ENCODE data around the gene MYH7B.

The MYH7B gene

DNA sequence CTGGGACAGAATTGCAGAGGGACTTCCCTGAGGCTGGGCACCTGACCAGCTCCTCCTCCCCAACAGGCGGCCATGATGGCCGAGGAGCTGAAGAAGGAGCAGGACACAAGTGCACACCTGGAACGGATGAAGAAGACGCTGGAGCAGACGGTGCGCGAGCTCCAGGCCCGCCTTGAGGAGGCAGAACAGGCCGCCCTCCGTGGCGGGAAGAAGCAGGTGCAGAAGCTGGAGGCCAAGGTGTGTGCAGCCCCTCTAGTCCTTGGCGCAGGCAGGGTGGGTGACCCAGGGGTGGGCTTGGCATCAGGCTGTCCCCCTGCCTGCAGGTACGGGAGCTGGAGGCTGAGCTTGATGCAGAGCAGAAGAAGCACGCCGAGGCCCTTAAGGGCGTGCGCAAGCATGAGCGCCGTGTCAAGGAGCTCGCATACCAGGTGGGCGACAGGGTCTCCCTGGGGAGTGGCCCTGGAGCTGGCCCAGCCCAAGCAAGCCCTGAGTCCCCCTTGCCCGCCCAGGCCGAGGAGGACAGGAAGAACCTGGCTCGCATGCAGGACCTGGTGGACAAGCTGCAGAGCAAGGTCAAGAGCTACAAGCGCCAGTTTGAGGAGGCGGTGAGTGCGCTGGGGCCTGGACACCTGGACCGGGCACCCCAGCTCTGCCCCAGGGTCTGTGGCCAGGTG lies 45.4 kb downstream of the MYH7B start:
- no peak overlapping the region for H3K4me3 ChIP-seq (ENCODE audit: low read length)
- DNase-seq (ENCODE audit: low read depth, low spot score): no peak

DNA sequence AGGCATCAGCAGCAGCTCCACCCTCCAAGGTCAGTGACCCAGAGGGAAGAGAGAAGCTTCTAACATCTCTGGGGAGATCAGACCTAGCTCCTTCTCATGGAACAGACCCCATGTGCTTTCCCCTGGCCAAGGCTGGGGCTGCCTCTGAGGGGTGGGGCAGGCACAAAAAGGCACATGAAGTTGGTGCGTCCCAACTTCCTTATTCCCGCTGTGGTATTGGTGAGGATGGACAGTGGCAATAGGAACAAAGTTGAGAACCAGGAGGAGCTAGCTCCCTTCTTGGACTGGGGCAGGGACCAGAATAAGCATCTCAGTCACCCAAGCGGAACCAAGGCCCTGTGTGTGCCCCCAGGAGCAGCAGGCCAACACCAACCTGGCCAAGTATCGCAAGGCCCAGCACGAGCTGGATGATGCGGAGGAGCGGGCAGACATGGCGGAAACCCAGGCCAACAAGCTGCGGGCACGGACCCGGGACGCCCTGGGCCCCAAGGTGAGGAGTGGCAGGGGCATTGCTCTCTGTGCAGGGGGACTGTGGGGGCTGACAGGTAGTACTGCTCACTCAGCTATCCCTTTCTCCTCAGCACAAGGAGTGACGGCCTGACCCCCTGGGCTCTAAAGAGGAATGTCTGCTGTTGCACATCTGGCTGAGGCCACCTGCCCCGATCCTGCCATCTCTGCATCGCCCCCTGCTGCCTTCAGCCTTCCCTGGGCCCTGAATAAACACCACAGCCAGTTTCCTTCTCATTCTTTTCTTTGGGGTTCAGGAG lies 46.1 kb downstream of the MYH7B start:
- no peak overlapping the region for H3K4me3 ChIP-seq (ENCODE audit: low read length)
- no peak for DNase-seq (ENCODE audit: low read depth, low spot score)

DNA sequence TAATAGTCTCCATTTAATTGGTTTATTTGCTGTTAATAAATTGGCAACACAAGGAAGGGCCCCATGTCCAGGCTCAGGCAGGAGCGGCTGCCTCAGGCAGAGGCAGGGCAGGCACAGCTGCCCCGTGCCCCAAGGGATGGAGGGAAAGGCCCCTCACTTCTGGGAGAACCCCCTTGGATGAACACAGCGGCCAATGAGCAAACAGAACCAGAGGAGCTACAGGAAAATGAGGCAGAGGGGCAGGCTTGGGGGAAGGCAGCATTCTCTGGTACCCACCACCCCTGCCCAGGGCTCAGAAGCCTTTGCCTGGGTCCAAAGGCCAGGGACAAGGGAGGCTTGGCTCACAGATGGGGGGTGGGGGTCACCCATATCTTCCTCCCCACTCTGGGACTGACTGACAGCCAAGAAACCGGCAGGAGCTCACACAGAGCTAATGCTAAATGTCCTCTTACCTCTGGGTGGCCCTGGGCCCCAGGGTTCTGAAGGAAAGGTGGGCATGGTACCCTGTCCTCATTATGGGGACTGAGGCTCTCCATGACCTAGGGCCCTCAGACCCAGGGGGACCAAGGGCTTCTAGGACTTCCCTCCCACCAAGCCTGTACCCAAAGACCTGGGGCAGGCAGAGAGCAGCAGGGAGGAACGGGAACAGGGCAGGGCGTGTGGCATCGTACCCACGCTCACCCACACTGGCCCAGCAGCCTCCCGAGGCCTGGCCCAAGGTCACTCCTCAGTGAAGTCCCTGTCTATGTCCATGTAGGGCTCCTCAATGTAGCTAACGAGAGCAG lies 47.0 kb downstream of the MYH7B start:
- no peak for DNase-seq (ENCODE audit: low read depth, low spot score)
- H3K4me3 ChIP-seq (ENCODE audit: low read length): no peak overlapping the region

DNA sequence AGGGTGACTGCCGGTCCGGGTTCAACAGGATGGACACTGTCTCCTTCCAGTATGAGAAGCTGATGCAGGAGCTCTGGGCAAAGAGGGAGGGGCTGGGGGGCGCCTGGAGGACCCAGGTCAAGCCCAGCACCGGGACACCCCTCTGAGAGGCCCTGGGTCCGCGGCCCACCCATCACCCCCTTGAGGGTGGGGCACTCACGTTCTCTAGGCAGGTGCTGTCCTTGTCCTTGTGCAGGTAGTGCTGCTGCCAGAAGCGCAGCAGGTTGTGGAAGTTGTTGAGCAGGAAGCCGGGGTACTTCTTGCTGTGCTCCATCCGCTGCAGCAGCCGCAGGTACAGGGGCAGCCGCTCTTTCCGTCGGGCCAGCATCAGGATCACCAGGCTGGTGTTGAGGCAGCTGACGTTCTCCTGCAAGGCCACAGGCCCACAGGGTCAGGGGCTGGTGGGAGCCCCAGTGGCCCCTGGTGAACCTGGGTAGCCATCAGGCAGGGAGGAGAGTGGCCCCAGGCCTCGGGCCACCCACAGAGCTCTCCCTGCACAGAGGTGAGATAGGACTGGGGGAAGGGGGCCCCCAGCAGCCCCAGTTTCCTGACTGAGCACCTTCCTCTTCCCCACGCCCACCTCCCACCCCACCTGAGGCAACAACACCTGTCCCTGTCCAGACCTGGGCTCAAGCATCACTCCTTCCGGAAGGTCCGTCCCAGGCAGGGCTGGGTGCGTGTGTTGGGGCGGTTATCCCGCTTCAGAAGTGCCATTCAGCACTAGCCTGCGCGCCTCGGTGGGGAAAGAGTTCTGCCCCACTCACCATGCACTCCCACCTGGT lies 47.8 kb downstream of the MYH7B start:
- DNase-seq (ENCODE audit: low read depth, low spot score): no peak
- H3K4me3 ChIP-seq (ENCODE audit: low read length): no peak overlapping the region

DNA sequence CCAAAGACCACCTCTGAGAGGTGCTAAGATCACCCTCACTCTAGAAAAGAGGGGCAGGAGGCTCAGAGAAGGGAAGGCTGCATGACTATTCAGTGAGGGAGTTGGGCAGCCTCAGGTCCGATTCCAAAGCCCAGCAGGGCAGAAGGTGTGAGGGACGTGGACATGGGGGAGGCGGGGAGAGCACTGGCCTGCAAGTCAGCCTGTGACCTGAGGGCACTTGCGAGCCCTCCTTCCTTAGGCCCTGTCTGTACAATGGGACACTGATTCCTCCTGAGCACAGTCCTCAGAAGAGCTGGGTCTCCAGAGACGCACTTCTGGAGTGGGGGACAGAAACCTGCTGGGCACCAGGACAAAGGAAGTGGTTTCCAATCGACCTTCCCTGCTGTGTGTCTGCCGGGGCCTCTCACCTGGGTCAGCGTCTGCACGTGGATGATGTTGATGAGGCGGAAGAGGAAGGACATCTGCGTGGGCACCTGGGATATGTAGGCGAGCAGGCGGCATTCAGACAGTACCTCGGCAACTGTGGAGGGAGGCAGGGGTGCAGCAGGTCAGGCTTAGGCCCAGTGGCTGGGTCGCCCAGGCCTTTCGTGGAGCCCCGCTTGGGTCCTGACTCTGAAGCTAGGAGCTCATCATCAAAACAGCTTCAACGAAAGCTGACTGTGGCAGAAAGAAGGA lies 48.5 kb downstream of the MYH7B start:
- no peak overlapping the region for H3K4me3 ChIP-seq (ENCODE audit: low read length)
- no peak for DNase-seq (ENCODE audit: low read depth, low spot score)

DNA sequence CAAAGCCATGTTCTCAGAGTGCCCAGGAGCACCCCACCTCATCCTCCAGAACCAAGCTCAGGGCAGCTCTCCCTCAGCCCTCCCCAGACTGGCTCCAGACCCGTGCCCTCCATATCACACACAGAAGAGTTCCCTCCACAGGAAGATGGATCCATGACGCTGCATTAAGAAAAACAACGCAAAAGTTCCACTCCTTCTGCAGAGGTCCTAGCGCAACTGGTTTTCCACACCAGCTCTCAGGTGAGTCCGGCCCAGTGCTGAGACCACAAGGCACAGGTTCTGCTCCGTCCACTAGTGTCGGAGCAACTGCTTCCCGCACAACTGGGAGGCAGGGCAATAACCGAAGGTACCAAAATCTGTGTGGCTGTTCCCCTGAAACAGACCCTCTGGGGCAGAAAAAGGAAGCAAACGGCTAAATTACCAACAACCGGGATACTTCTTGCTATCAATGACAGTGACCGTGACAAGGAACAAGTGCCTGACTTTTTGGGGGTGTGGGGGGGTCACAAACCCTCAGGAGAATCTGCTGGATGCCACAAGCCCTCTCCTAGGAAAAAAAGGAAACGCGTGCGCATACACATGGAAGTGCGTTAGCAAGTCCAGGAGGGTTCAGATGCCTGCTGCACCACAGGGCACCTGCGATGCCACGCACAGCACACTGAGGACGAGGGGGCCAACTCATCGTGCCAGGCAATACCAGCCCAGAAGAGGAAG lies 49.2 kb downstream of the MYH7B start:
- DNase-seq (ENCODE audit: low read depth, low spot score): no peak
- H3K4me3 ChIP-seq (ENCODE audit: low read length): no peak overlapping the region

Data from Jurkat, Clone E6-1 (cell line).